PC-9 (cell line): ENCODE results near the gene MYO16.

ENCODE experiments used
- CTCF ChIP-seq: fragments of 200-600 bp; sonication (generic); conservative IDR thresholded peaks from 2 replicates; pipeline ENCODE4 v1.6.1; 2017; ENCODE audit warnings: mixed run types, antibody characterized with exemption, mild to moderate bottlenecking, moderate library complexity
- EZH2 ChIP-seq: fragments of 200-600 bp; sonication (generic); IDR thresholded peaks from 2 replicates; pipeline ENCODE4 v1.8.0; 2017; ENCODE audit warnings: antibody characterized with exemption, low read depth

GRCh38 chr13:108656742-108657141 is 27.3 kb downstream of the MYO16 start:
- TF ChIP-seq EZH2 (no peak), CTCF (no peak)
